ENCODE measurements around the gene CHRNG.

Gene CHRNG

GRCh38 chr2:232580648-232580981, 41.1 kb downstream of the CHRNG start:
- no peak for DNase-seq

GRCh38 chr2:232581725-232582124, 42.2 kb downstream of the CHRNG start:
- DNase-seq = no peak

- DNase-seq = peak; percentile 67 to 85
These were observed 44.7 kb downstream of the CHRNG start for GRCh38 chr2:232584238-232584637.

GRCh38 chr2:232586943-232587505, 47.5 kb downstream of the CHRNG start:
- DNase-seq = no peak

GRCh38 chr2:232587512-232587911, 48.0 kb downstream of the CHRNG start:
- DNase-seq = no peak

GRCh38 chr2:232588031-232588430, 48.5 kb downstream of the CHRNG start:
- no peak for DNase-seq

GRCh38 chr2:232588680-232589585, 49.4 kb downstream of the CHRNG start:
- DNase-seq = peak; percentile 36 to 67

- DNase-seq = no peak
These were observed 53.4 kb downstream of the CHRNG start for GRCh38 chr2:232592772-232593395.

GRCh38 chr2:232593982-232594381, 54.5 kb downstream of the CHRNG start:
- DNase-seq = no peak

Measured in SHP77 (cell line).